Lower leg skin (tissue), 3 donors: Measurements from ENCODE around the gene SEC16A.

Experiments
- POLR2A ChIP-seq, 2 donors: fragments of 450-650 bp; IDR thresholded peaks; one replicate each; pipeline ENCODE4 v1.6.1; 2016 to 2017; ENCODE audit warnings: antibody characterized with exemption in 2 of 2, mild to moderate bottlenecking in 1 of 2, moderate library complexity in 1 of 2
- TF ChIP-seq, protein P1 (sequence below), 3 donors: fragments of 450-650 bp; IDR thresholded peaks; one replicate each; pipeline ENCODE4 v1.5.1; 2016; ENCODE audit warnings: antibody characterized with exemption in 3 of 3, mild to moderate bottlenecking in 3 of 3, moderate library complexity in 2 of 3

DNA sequence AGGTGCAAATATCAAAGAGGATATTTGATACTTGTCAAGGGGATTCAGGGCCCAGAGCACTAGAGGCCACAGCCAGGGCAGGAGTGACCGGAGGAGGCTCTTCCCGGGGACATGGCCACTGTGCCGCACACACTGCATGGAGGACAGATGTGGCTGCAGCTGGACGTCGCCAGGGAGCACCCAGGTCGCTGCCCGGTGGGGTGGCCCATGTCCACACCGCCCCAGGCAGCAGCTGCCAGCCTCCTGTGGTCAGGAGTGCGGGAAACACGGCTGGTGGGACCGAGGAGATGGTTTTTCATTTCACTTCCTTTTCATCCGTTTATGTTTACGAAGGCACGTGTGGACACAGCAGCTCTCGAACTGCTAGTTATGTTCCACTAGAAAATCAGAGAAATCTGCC, 15.1 kb downstream of the SEC16A start:
- TF ChIP-seq, protein P1, sequence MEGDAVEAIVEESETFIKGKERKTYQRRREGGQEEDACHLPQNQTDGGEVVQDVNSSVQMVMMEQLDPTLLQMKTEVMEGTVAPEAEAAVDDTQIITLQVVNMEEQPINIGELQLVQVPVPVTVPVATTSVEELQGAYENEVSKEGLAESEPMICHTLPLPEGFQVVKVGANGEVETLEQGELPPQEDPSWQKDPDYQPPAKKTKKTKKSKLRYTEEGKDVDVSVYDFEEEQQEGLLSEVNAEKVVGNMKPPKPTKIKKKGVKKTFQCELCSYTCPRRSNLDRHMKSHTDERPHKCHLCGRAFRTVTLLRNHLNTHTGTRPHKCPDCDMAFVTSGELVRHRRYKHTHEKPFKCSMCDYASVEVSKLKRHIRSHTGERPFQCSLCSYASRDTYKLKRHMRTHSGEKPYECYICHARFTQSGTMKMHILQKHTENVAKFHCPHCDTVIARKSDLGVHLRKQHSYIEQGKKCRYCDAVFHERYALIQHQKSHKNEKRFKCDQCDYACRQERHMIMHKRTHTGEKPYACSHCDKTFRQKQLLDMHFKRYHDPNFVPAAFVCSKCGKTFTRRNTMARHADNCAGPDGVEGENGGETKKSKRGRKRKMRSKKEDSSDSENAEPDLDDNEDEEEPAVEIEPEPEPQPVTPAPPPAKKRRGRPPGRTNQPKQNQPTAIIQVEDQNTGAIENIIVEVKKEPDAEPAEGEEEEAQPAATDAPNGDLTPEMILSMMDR (IDR thresholded peaks at IDR 0.05): no peak
- TF ChIP-seq POLR2A (IDR thresholded peaks at IDR 0.05): no peak
